Common myeloid progenitor, CD34-positive (primary cell): ENCODE measurements around the gene SALL3.

ENCODE experiments used
- CTCF ChIA-PET: fragments of 350-600 bp; sonication (Branson Sonifier 250); formaldehyde crosslinking; loops from one replicate; lab custom pipeline; 2021; ENCODE audit warnings: antibody characterized with exemption; lab: Charles Lee
- POLR2A ChIA-PET: fragments of 350-600 bp; sonication (Branson Sonifier 250); formaldehyde crosslinking; loops from one replicate; lab custom pipeline; 2021; ENCODE audit warnings: antibody characterized with exemption; lab: Charles Lee
- DNase-seq, 3 donors: peaks; one replicate each; pipeline versions ENCODE4 v3.0.0 to v3.0.0-alpha.2; 2013
- H3K27ac ChIP-seq, 2 experiments: 1 replicate in 1 of 2; 2 replicates in 1 of 2; pipeline ENCODE4 v1.7.0; 2013; ENCODE audit warnings: inconsistent platforms in 2 of 2, low read length in 2 of 2, mild to moderate bottlenecking in 2 of 2, low read depth in 1 of 2, moderate library complexity in 1 of 2; ENCODE audit not compliant: severe bottlenecking in 2 of 2, insufficient read depth in 1 of 2, poor library complexity in 1 of 2
- H3K27me3 ChIP-seq, 5 experiments: replicated peaks in 2 of 5; 1 replicate in 3 of 5; 2 replicates in 2 of 5; pipeline versions ENCODE4 v1.6.1 to v1.7.0; 2013; ENCODE audit warnings: low read length in 4 of 5, mild to moderate bottlenecking in 2 of 5, moderate library complexity in 2 of 5, inconsistent platforms in 1 of 5; ENCODE audit not compliant: insufficient read depth in 5 of 5, control insufficient read depth in 4 of 5
- H3K36me3 ChIP-seq, 4 experiments: 1 replicate in 2 of 4; 2 replicates in 2 of 4; pipeline versions ENCODE4 v1.6.1 to v1.7.0; 2013; ENCODE audit warnings: low read length in 3 of 4, control low read depth in 1 of 4, mild to moderate bottlenecking in 1 of 4; ENCODE audit not compliant: control insufficient read depth in 4 of 4, insufficient read depth in 4 of 4
- H3K4me1 ChIP-seq, 4 experiments: 1 replicate in 3 of 4; 2 replicates in 1 of 4; pipeline versions ENCODE4 v1.6.1 to v1.7.1; 2013; ENCODE audit warnings: low read length in 3 of 4, mild to moderate bottlenecking in 3 of 4, control low read depth in 1 of 4, inconsistent platforms in 1 of 4, moderate library complexity in 1 of 4; ENCODE audit not compliant: control insufficient read depth in 4 of 4, insufficient read depth in 4 of 4; ENCODE audit errors: control extremely low read depth in 1 of 4
- H3K4me3 ChIP-seq, 7 experiments: 1 replicate in 4 of 7; 2 replicates in 3 of 7; pipeline versions ENCODE4 v1.5.1 to v1.7.0; 2013; ENCODE audit warnings: mild to moderate bottlenecking in 7 of 7, low read length in 6 of 7, moderate library complexity in 6 of 7, inconsistent platforms in 2 of 7, low read depth in 2 of 7, control low read depth in 1 of 7; ENCODE audit not compliant: insufficient read depth in 4 of 7, control insufficient read depth in 1 of 7; ENCODE audit errors: extremely low read depth in 1 of 7
- H3K9me3 ChIP-seq, 5 experiments: 1 replicate in 4 of 5; 2 replicates in 1 of 5; pipeline versions ENCODE4 v1.6.1 to v1.7.1; 2013; ENCODE audit warnings: low read length in 4 of 5, mild to moderate bottlenecking in 2 of 5, inconsistent platforms in 1 of 5, low read depth in 1 of 5, moderate library complexity in 1 of 5; ENCODE audit not compliant: control insufficient read depth in 4 of 5, insufficient read depth in 2 of 5; ENCODE audit errors: control extremely low read depth in 1 of 5
- WGBS: methylation state at CpG from one replicate; pipeline ENCODE4 v1.1.5; 2013; ENCODE audit not compliant: insufficient coverage; 5-methylcytosine and 5-hydroxymethylcytosine counted together

Gene SALL3

DNA sequence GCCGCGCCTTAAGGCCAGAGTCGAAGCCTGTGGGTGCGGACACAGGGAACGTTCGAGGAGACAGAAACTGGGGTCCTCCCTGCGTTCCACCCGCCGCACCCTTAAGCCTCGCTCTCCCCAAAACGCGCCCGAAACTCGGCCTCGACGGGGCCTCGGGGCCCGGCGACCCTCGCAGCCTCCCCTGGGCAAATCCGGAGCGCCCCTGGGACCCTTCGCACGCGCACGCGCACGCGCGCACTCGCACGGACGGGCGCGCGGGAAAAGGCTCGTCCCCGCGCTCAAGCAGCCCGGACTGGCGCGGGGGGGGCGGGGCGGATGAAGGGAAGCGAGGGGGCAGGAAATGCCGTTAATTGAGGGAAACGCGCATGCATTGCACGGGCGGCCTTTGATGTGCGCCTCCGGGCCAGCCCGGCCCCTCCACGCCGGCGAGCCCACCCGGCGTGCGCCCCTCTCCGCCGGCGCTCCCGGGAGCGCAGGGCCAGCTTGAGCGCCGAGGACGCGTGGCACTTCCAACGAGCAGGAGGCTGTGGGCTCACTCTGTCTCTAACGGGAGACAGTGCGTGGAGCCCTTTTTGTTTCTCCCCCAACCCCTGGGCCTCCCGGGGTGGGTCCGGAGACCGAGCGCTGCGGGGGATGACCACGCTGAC lies 5.4 kb upstream of the SALL3 start:
- Histone ChIP-seq H3K4me1 (peaks cover 0 to 21% (median 12%) of the 10 kb centered on the region in 4 experiments), H3K36me3 (no peaks in the 10 kb centered on the region), H3K9me3 (peaks cover 0 to 6% (median 0%) of the 10 kb centered on the region in 5 experiments), H3K27ac (no peak overlapping the region), H3K4me3 (peak overlapping the region in 1 of 7 experiments; percentile 32), H3K27me3 (peaks cover 12 to 99% (median 45%) of the 10 kb centered on the region in 5 experiments)
- ChIA-PET CTCF (interaction anchor here (0.8 kb wide), 1 partner anchor 9 kb away, joined by 3 read pairs; no protein-coding TSS in a partner anchor), POLR2A (no interaction called here)
- WGBS = 2% methylated on average over 50 of the region's 77 CpGs
- DNase-seq = peak in 1 of 3 donors; percentile 9

DNA sequence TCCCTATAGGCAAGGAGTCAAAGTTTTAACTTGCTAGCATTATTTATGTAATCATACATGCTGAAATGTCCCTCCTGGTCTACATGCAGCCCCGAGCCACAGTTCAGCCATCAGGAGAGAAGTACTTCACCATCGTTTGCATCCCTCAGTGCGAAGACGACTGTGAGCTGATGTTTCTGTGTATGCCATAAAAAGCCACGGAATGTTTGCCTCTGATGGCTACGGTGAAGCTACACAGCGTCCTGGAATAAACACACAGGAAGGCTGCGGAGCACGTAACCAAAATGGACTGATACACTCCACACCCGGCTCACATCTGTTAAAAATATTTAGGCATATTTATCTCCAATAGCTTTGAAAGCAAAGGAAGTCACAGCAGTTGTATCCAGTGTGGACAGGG lies 4.3 kb upstream of the SALL3 start:
- H3K27me3 ChIP-seq = peaks cover 12 to 96% (median 43%) of the 10 kb centered on the region in 5 experiments
- peaks cover 0 to 6% (median 0%) of the 10 kb centered on the region in 5 experiments for H3K9me3 ChIP-seq
- H3K36me3 ChIP-seq = no peaks in the 10 kb centered on the region
- ChIA-PET CTCF (interaction anchor here (0.8 kb wide), 1 partner anchor 8 kb away, joined by 3 read pairs; no protein-coding TSS in a partner anchor), POLR2A (no interaction called here)
- DNase-seq = peak in 1 of 3 donors; percentile 11
- H3K4me1 ChIP-seq = peaks cover 0 to 24% (median 13%) of the 10 kb centered on the region in 4 experiments
- H3K4me3 ChIP-seq = no peak overlapping the region
- H3K27ac ChIP-seq = no peak overlapping the region
- 9% methylated on average over 5 of the region's 10 CpGs for WGBS

DNA sequence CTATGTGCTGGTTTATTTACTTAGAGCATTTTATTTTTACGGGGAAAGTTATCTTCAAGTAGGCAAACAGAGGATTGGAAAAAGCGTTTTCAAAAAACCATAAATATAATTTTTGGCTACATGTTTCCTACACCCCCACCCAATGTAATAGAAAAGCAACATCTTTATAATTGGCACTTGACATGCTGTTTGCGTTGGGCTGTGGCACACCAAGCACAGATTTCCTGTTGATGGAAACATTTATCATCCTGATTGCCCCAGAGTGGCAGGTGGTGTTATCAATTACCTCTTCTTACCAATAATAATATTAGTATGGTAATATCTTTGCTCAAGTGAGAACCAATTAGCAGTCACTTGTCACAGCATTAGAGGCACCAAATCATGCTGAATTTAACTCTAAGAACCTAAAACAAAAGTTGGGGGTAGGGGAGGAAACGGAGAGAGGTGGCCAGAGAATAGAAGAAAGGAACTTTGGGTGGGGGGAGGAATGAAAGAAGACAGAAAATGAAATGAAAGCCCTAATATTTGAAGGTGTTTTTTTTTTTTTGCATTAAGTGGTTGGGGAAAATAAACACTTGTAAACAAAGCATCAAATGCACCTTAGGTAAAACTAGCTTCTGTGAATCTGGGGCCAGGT lies 3.8 kb upstream of the SALL3 start:
- Histone ChIP-seq H3K9me3 (peaks cover 0 to 6% (median 0%) of the 10 kb centered on the region in 5 experiments), H3K27me3 (peaks cover 9 to 96% (median 43%) of the 10 kb centered on the region in 5 experiments), H3K36me3 (no peaks in the 10 kb centered on the region), H3K4me1 (peaks cover 0 to 28% (median 15%) of the 10 kb centered on the region in 4 experiments), H3K27ac (no peak overlapping the region), H3K4me3 (no peak overlapping the region)
- DNase-seq = no peak
- ChIA-PET CTCF (no interaction called here), POLR2A (interaction anchor here (0.6 kb wide), 1 partner anchor 703 kb away, joined by 3 read pairs; no protein-coding TSS in a partner anchor)
- WGBS = 6% methylated on average over 2 of the region's 4 CpGs

DNA sequence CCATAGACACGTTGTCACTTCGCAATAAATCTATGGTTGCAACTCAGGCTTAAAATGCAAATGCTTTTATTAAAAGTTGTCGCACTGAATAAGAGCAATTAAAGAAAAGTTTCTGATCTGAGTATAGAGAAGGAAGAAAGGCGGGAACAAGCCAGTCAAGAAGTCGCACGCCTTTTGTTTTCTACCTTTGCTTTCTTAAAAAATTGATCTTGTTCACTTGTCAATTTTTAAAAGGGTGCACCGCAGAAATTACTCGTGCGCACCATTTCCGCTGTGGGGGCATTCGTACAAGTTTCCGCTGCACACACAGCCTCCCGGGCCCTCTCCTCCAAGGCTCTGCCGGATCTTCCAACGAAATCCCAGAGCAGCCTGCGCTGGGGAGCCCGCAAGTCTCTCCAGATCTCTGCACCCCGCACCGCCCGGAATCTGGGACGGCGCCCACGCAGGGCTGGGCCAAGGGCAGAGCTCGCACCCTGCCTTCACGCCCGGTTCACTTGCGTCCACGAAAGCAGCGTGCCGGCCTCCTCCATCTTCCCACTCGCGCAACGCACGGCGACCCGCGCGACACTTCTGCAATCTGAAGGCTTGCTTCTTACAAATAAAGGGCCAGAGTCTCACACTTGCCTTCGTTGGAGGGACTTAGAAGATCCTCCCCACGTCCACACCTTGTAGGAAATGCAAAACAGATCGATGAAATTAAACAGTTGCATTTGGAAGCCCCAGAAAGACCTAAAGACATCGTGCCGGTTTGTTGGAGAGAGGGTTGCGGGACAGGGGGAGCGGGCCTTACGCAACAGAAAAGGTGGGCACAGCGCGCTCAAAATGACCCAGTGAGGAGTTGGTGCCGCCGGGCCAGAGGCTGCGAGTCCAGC lies 2.6 kb upstream of the SALL3 start:
- POLR2A ChIA-PET = interaction anchor here (0.6 kb wide), 1 partner anchor 702 kb away, joined by 3 read pairs; no protein-coding TSS in a partner anchor
- 6% methylated on average over 45 of the region's 51 CpGs for WGBS
- H3K9me3 ChIP-seq = peaks cover 0 to 6% (median 0%) of the 10 kb centered on the region in 5 experiments
- peaks cover 0 to 31% (median 16%) of the 10 kb centered on the region in 4 experiments for H3K4me1 ChIP-seq
- H3K4me3 ChIP-seq = no peak overlapping the region
- H3K36me3 ChIP-seq = no peaks in the 10 kb centered on the region
- peak in 1 of 3 donors; percentile 19 for DNase-seq
- H3K27me3 ChIP-seq = peaks cover 17 to 96% (median 48%) of the 10 kb centered on the region in 5 experiments
- no peak overlapping the region for H3K27ac ChIP-seq
- CTCF ChIA-PET = no interaction called here

DNA sequence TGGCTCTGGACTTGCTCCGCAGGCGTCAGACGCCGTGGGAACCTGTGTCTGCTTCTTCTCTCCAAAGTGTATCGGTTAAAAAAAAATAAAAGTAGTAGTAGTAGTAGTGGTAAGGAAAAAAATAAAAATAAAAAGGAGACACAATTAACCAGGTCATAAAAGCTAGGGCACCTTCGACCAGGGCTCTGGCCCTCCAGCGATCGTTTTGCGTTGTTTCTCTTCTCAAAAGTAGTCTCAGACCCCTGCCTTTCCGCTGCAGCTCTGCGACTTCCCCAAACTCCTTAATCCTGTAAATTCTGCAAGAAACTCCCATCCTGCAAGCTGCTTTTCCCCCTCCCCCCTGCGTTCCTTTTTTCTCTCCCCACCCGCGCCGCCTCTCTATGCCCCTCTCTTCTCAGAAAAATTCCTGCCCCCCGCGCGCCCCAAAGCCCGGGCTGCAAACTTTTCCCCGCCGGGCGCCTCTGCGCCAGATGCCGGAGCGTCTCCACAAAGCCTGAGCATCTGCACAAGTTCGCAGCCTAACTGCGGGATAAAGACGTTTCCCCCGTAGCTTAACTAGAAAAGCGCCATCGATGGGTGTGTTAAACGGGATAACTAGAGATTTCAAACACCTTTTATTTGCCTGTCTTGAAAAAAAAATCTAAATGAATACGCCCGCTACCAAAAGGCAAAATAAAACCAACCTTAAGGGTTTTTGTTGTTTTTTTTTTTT lies 1.8 kb upstream of the SALL3 start:
- Histone ChIP-seq H3K4me3 (no peak overlapping the region), H3K27me3 (peaks cover 23 to 96% (median 51%) of the 10 kb centered on the region in 5 experiments), H3K27ac (no peak overlapping the region), H3K4me1 (peaks cover 0 to 31% (median 16%) of the 10 kb centered on the region in 4 experiments), H3K36me3 (no peaks in the 10 kb centered on the region), H3K9me3 (peaks cover 0 to 6% (median 0%) of the 10 kb centered on the region in 5 experiments)
- ChIA-PET POLR2A (interaction anchor here (0.6 kb wide), 1 partner anchor 1697 kb away, joined by 4 read pairs; no protein-coding TSS in a partner anchor), CTCF (no interaction called here)
- DNase-seq = peak in 1 of 3 donors; percentile 39
- 3% methylated on average over 31 of the region's 34 CpGs for WGBS

DNA sequence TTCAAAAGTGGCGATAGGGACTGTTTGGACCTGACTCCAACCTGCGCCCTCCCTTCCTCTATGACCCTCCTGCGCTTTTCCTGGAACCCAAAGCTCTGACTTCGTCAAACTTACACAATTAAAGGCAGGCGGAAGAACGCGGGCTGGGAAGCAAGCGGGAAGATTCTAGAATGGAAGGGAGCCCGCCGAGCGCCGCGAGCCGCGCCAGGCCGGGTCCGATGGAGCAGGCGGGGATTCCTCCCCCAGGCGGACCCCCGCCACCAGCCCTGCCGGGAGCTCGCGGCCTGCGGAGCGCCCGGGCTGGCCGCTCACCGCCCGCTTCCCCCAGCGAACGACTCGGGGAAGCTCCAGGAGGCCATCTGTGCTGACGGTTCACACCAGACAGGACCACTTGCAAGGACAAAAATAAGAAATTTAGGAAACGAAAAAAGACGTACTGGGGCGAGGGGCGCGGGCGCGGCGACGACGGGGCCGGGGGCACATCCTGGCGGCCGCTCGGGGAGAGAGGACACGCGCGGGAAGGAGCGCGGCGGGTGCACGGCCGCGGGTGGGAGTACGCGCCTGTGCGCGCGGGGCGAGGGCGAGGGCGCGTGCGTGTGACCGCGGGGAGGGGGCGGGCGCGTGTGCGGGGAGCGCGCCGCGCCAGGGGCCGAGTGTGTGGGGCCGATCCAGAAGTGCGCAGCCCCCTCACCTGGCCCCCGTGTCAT lies 1.1 kb upstream of the SALL3 start:
- peaks cover 0 to 30% (median 16%) of the 10 kb centered on the region in 4 experiments for H3K4me1 ChIP-seq
- H3K9me3 ChIP-seq = peaks cover 0 to 6% (median 0%) of the 10 kb centered on the region in 5 experiments
- H3K27ac ChIP-seq = no peak overlapping the region
- no peak overlapping the region for H3K4me3 ChIP-seq
- H3K36me3 ChIP-seq = no peaks in the 10 kb centered on the region
- peak in 1 of 3 donors; percentile 36 for DNase-seq
- POLR2A ChIA-PET = no interaction called here
- WGBS = 2% methylated on average over 69 of the region's 80 CpGs
- H3K27me3 ChIP-seq = peaks cover 25 to 95% (median 54%) of the 10 kb centered on the region in 5 experiments
- CTCF ChIA-PET = no interaction called here
